Common myeloid progenitor, CD34-positive (primary cell): ENCODE data around the gene WASF2.

ENCODE experiments used
- CTCF ChIA-PET: fragments of 350-600 bp; sonication (Branson Sonifier 250); formaldehyde crosslinking; loops from one replicate; lab custom pipeline; 2021; ENCODE audit warnings: antibody characterized with exemption; lab: Charles Lee
- POLR2A ChIA-PET: fragments of 350-600 bp; sonication (Branson Sonifier 250); formaldehyde crosslinking; loops from one replicate; lab custom pipeline; 2021; ENCODE audit warnings: antibody characterized with exemption; lab: Charles Lee
- DNase-seq, 3 donors: peaks; one replicate each; pipeline versions ENCODE4 v3.0.0 to v3.0.0-alpha.2; 2013
- H3K27ac ChIP-seq, 2 experiments: 1 replicate in 1 of 2; 2 replicates in 1 of 2; pipeline ENCODE4 v1.7.0; 2013; ENCODE audit warnings: inconsistent platforms in 2 of 2, low read length in 2 of 2, mild to moderate bottlenecking in 2 of 2, low read depth in 1 of 2, moderate library complexity in 1 of 2; ENCODE audit not compliant: severe bottlenecking in 2 of 2, insufficient read depth in 1 of 2, poor library complexity in 1 of 2
- H3K27me3 ChIP-seq, 5 experiments: replicated peaks in 2 of 5; 1 replicate in 3 of 5; 2 replicates in 2 of 5; pipeline versions ENCODE4 v1.6.1 to v1.7.0; 2013; ENCODE audit warnings: low read length in 4 of 5, mild to moderate bottlenecking in 2 of 5, moderate library complexity in 2 of 5, inconsistent platforms in 1 of 5; ENCODE audit not compliant: insufficient read depth in 5 of 5, control insufficient read depth in 4 of 5
- H3K36me3 ChIP-seq, 4 experiments: 1 replicate in 2 of 4; 2 replicates in 2 of 4; pipeline versions ENCODE4 v1.6.1 to v1.7.0; 2013; ENCODE audit warnings: low read length in 3 of 4, control low read depth in 1 of 4, mild to moderate bottlenecking in 1 of 4; ENCODE audit not compliant: control insufficient read depth in 4 of 4, insufficient read depth in 4 of 4
- H3K4me1 ChIP-seq, 4 experiments: 1 replicate in 3 of 4; 2 replicates in 1 of 4; pipeline versions ENCODE4 v1.6.1 to v1.7.1; 2013; ENCODE audit warnings: low read length in 3 of 4, mild to moderate bottlenecking in 3 of 4, control low read depth in 1 of 4, inconsistent platforms in 1 of 4, moderate library complexity in 1 of 4; ENCODE audit not compliant: control insufficient read depth in 4 of 4, insufficient read depth in 4 of 4; ENCODE audit errors: control extremely low read depth in 1 of 4
- H3K4me3 ChIP-seq, 7 experiments: 1 replicate in 4 of 7; 2 replicates in 3 of 7; pipeline versions ENCODE4 v1.5.1 to v1.7.0; 2013; ENCODE audit warnings: mild to moderate bottlenecking in 7 of 7, low read length in 6 of 7, moderate library complexity in 6 of 7, inconsistent platforms in 2 of 7, low read depth in 2 of 7, control low read depth in 1 of 7; ENCODE audit not compliant: insufficient read depth in 4 of 7, control insufficient read depth in 1 of 7; ENCODE audit errors: extremely low read depth in 1 of 7
- H3K9me3 ChIP-seq, 5 experiments: 1 replicate in 4 of 5; 2 replicates in 1 of 5; pipeline versions ENCODE4 v1.6.1 to v1.7.1; 2013; ENCODE audit warnings: low read length in 4 of 5, mild to moderate bottlenecking in 2 of 5, inconsistent platforms in 1 of 5, low read depth in 1 of 5, moderate library complexity in 1 of 5; ENCODE audit not compliant: control insufficient read depth in 4 of 5, insufficient read depth in 2 of 5; ENCODE audit errors: control extremely low read depth in 1 of 5
- WGBS: methylation state at CpG from one replicate; pipeline ENCODE4 v1.1.5; 2013; ENCODE audit not compliant: insufficient coverage; 5-methylcytosine and 5-hydroxymethylcytosine counted together

WASF2 gene

DNA sequence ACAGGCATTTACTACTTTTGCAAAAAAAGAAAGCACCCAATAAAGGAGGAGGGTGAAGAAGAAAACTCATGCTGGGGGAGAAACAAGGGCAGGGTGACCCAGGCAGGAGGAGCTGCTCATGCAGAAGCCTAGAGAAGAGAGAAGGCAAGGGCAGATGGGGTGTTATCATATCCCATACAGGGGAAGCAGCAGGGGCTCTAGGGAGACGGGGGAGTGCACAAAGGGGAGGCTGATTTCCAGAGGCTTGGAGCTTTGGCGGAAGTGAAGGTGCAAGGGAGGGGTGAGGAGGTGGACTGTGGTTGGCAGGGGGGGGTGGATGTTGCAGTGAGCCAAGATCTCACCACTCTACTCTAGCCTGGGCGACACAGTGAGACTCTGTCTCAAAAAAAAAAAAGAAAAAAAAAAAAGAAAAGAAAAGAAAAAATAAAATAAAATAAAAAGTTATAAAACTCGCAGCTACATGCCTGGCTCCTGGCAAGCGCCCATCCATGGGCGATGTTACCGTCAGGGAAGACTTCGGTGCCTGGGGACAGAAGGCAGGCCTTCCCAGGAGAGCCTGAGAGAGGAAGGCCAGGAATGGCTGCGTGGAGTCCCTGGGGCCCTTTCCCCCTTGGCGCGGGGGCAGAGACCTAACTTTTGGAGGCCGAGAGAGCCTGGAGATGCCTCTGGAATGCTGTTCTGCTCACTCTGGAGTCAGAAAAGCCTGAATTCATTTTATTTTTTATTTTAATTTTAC, 112.0 kb downstream of the WASF2 start:
- Histone ChIP-seq H3K9me3 (no peaks in the 10 kb centered on the region), H3K4me3 (no peak overlapping the region), H3K27me3 (peaks cover 0 to 1% (median 0%) of the 10 kb centered on the region in 5 experiments), H3K36me3 (no peaks in the 10 kb centered on the region), H3K27ac (no peak overlapping the region), H3K4me1 (no peaks in the 10 kb centered on the region)
- 98% methylated on average over 9 of the region's 12 CpGs for WGBS
- ChIA-PET POLR2A (no interaction called here), CTCF (interaction anchor here (1.1 to 1.8 kb wide), 5 partner anchors 16 to 285 kb away, joined by 3 to 4 read pairs (median 3); no protein-coding TSS in a partner anchor)
- DNase-seq: no peak

DNA sequence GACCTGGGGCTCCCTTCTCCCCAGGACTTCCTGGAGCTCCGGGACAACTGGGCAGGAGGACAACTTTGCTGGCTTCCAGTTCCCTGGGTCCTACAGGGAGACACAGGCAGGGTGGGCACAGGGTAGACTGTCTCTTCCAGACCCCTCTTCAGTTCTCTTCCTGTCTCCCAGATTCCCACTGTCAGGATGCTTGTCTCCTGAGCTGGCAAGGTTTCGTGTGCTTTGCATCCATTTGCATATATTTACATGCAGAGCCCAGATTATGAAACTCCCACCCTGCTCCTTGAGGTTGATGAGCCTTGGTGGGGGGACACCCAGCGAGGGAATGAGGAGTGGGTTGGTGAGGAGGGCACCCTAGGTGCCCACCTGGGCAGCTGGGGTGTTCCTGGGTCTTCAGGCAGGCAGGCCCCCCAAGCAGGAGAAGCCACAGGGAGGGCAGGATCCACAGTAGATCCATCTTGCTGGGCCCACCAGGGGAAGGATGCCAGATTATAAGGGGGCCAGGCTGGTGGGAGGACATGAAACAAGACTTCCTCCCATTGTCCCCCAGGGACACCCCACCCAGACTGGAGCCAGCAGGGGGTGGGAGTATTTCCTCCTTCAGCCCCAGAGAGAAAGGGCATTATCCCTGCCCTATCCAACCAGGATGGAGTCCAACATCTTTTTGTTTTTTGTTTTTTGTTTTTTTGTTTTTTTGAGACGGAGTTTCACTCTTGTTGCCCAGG, 115.4 kb downstream of the WASF2 start, which contains the start of gene FCN3:
FCN3 (minus strand) TSS at position 463 of the 725 bp plus-strand sequence; CDS start at position 457, 6 bp downstream.
- Histone ChIP-seq H3K4me1 (peaks cover 0 to 10% (median 10%) of the 10 kb centered on the region in 4 experiments), H3K27me3 (no peaks in the 10 kb centered on the region), H3K9me3 (no peaks in the 10 kb centered on the region), H3K27ac (no peak within 1 kb of the TSS), H3K36me3 (no peaks in the 10 kb centered on the region), H3K4me3 (no peak within 1 kb of the TSS)
- CTCF ChIA-PET: interaction anchor here (0.6 to 1.2 kb wide), 3 partner anchors 10 to 22 kb away, joined by 3 read pairs; no protein-coding TSS in a partner anchor
- no peak for DNase-seq
- POLR2A ChIA-PET: no interaction called here
- WGBS: 100% methylated on average over 2 of the region's 4 CpGs

DNA sequence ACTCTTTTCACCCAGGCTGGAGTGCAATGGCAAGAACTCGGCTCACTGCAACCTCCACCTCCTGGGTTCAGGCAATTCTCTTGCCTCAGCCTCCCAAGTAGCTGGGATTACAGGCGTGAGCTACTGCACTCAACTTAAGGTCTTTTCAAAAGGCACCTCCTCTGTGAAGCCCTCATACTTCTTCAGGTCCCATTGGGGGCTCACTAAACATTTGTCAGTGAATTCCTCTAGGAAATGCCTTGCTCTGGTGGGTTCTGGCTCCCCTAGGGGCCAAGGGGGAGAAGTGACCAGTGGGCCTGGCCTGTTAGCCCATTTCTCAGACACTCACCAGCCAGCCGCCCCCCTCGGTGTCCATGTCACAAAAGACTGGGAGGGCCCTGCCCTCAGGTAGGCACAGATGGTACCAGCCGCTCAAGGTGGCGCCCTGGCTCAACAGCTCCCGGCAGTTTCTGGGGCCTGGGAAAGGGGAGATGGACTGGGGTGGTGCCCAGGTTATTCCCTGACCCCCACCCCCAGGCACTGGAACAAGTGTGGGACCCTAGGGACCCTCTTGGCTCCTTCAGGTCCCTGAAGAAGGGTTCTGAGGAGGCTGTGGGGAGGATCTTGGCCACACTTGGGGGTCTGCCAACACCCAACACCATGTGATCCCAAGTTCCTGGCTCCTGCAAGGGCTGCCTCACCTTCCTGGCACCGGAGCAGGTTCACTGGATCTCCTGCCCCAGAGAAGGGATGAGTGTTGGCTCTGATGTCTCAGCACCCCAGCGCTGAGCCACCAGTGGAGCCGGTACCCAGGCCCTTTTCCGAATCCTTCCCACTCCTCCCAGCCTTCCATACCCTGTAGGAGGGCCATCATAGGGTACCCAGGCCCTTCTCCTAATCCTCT, 116.9 kb downstream of the WASF2 start:
- no peak for DNase-seq
- no peaks in the 10 kb centered on the region for H3K9me3 ChIP-seq
- no peaks in the 10 kb centered on the region for H3K36me3 ChIP-seq
- no peaks in the 10 kb centered on the region for H3K27me3 ChIP-seq
- ChIA-PET CTCF (interaction anchor here (0.9 to 3.7 kb wide), 4 partner anchors 12 to 19 kb away, joined by 3 to 13 read pairs (median 3); no protein-coding TSS in a partner anchor), POLR2A (no interaction called here)
- WGBS: 95% methylated on average over 8 of the region's 11 CpGs
- peaks cover 6 to 24% (median 22%) of the 10 kb centered on the region in 4 experiments for H3K4me1 ChIP-seq
- no peak overlapping the region for H3K4me3 ChIP-seq
- no peak overlapping the region for H3K27ac ChIP-seq

DNA sequence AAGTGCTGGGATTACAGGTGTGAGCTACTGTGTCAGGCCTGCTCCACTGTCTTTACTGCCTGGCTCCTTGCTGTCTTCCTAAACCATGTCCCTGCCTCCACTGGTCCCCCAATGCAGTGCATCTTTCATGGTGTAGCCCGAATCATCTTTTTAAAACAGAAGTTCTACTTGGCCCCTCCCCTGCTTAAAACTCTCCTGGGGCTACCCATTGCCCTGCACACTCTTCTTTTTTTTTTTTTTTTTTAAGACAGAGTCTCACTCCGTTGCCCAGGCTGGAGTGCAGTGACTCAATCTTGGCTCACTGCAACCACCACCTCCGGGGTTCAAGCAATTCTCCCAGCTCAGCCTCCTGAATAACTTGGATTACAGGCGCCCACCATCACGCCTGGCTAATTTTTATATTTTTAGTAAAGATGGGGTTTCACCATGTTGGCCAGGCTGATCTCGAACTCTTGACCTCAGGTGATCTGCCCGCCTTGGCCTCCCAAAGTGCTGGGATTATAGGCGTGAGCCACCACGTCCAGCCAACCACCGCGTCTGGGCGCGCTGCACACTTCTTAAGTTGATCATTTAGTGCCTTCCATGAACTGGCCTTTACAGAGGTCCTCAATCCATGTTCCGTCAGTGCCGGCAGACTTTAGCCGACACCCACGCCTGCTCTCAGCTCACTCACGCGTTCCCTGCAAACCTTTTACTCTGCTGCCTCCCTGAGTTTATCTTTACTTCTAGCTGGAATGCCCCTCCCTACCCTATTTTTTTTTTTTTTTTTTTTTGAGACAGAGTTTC, 117.8 kb downstream of the WASF2 start:
- no peak overlapping the region for H3K27ac ChIP-seq
- peaks cover 6 to 31% (median 30%) of the 10 kb centered on the region in 4 experiments for H3K4me1 ChIP-seq
- 92% methylated on average over 15 of the region's 19 CpGs for WGBS
- ChIA-PET POLR2A (no interaction called here), CTCF (interaction anchor here (0.9 to 8.0 kb wide), 8 partner anchors 13 to 119 kb away, joined by 3 to 80 read pairs (median 3); no protein-coding TSS in a partner anchor)
- DNase-seq: no peak
- no peaks in the 10 kb centered on the region for H3K9me3 ChIP-seq
- H3K27me3 ChIP-seq: no peaks in the 10 kb centered on the region
- H3K4me3 ChIP-seq: no peak overlapping the region
- H3K36me3 ChIP-seq: no peaks in the 10 kb centered on the region

DNA sequence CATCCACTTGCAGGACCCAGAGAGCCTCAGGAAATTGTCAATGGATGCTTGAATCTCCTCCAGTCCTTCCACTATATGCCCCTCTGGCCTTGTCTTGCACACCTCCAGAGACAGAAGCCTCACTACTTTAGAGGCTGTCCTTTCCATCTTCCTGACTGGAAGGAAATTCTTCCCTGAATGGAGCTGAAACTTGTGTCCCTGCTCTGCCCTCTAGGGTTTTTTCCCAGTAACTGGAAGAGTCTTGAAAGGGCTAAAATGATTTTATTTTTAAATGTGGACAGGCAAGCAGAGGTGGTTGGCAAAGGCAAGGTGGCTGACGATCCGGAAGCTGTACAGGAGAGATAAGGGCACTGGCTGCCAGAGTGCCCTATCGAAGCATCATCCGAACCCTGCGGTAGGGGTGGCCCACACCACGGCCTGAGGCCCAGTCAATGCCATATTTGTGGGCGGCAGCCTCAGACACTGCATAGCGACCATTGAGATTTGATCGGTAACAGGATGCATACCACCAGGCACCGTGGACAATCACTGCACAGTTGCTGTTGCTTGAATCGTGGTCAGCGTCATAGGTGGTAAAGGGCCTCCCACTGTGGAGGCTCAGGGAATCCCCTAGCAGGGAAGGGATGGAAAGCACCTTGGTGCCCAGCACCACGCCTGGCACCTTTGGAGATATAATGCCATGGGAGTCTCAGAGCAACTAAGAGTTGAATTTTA, 120.9 kb downstream of the WASF2 start:
- CTCF ChIA-PET: interaction anchor here (0.9 to 8.0 kb wide), 14 partner anchors 10 to 294 kb away, joined by 3 to 80 read pairs (median 4); partner anchors contain the start of gene CD164L2
- Histone ChIP-seq H3K9me3 (no peaks in the 10 kb centered on the region), H3K36me3 (no peaks in the 10 kb centered on the region), H3K4me3 (peak overlapping the region in 3 of 7 experiments; percentile 13 to 47 (median 32)), H3K27me3 (no peaks in the 10 kb centered on the region), H3K27ac (peak overlapping the region in 1 of 2 experiments; percentile 55), H3K4me1 (peaks cover 9 to 55% (median 51%) of the 10 kb centered on the region in 4 experiments)
- POLR2A ChIA-PET: interaction anchor here (0.5 to 1.2 kb wide), 4 partner anchors 11 to 418 kb away, joined by 3 to 5 read pairs (median 3); no protein-coding TSS in a partner anchor
- peak; percentile 94 to 99 (median 98) for DNase-seq
- 0% methylated on average over 10 of the region's 13 CpGs for WGBS
